Aorta (tissue), 5 donors: ENCODE results near the gene KCNH6. TPM values are rescaled to one million over a fixed set of nuclear protein-coding genes. Genes with fewer than 3 reads are reported as not detected.

Experiments used
- ATAC-seq: fragments of 200-7000 bp; cut with Tn5 transposase; one replicate; pipeline ENCODE4 v1.9.1; 2022; ENCODE audit warnings: moderate library complexity; ENCODE audit not compliant: low FRiP score
- DNase-seq, 2 donors: peaks; one replicate each; pipeline ENCODE4 v3.0.0-alpha.2; 2020
- H3K27ac ChIP-seq, 2 donors: one replicate each; pipeline ENCODE4 v1.5.1; 2013; ENCODE audit warnings: low read length in 2 of 2, mild to moderate bottlenecking in 2 of 2, moderate library complexity in 2 of 2, control low read depth in 1 of 2, inconsistent platforms in 1 of 2, low read depth in 1 of 2
- H3K27me3 ChIP-seq, 2 donors: one replicate each; pipeline ENCODE4 v1.6.1; 2013; ENCODE audit warnings: control low read depth in 1 of 2, low read length in 1 of 2, mild to moderate bottlenecking in 1 of 2, moderate library complexity in 1 of 2; ENCODE audit not compliant: insufficient read depth in 2 of 2, control insufficient read depth in 1 of 2
- H3K36me3 ChIP-seq, 2 donors: one replicate each; pipeline ENCODE4 v1.6.1; 2013; ENCODE audit warnings: control low read depth in 1 of 2, low read length in 1 of 2, mild to moderate bottlenecking in 1 of 2; ENCODE audit not compliant: insufficient read depth in 2 of 2, control insufficient read depth in 1 of 2
- H3K4me1 ChIP-seq, 2 donors: one replicate each; pipeline ENCODE4 v1.6.1; 2013; ENCODE audit warnings: low read length in 2 of 2, control low read depth in 1 of 2, mild to moderate bottlenecking in 1 of 2, moderate library complexity in 1 of 2; ENCODE audit not compliant: insufficient read depth in 2 of 2, control insufficient read depth in 1 of 2
- H3K4me3 ChIP-seq, 2 donors: one replicate each; pipeline ENCODE4 v1.5.1; 2013; ENCODE audit warnings: low read length in 2 of 2, control low read depth in 1 of 2, mild to moderate bottlenecking in 1 of 2
- H3K9me3 ChIP-seq: one replicate; pipeline ENCODE4 v1.6.1; 2013; ENCODE audit warnings: mild to moderate bottlenecking, low read length; ENCODE audit not compliant: control insufficient read depth
- WGBS, 2 donors: extraction: QIAGEN DNeasy Blood & Tissue Kit; methylation state at CpG; one replicate each; pipeline ENCODE4 v1.1.7; 2013; 5-methylcytosine and 5-hydroxymethylcytosine counted together
- intact Hi-C, 2 donors: fragments of 100-400 bp; cut with DNase I; formaldehyde crosslinking; loops; one replicate each; pipeline versions ENCODE4 v1.14.2 to v1.15.0; 2022
- polyA plus RNA-seq, 2 donors: library from polyadenylated mRNA; stranded (reverse); fragments of 200-250 nt; gene quantifications; one replicate each; pipeline ENCODE4 v1.2.3, GENCODE V29; 2013
- total RNA-seq, 2 donors: library from RNA; stranded (reverse); fragmentation: NEBNext Ultra II Directional; extraction: Animal tissue kit (Norgen Biotek cat#: 25700); gene quantifications; one replicate each; pipeline ENCODE4 v1.2.1, GENCODE V29; 2021
- donor health status: healthy with polysubstance abuse.
- donor health status: Bipolar disorder and iron deficiency.
- donor health status: DM: no; HTN: no; CAD: no.
- donor health status: DM: no; HTN: no; CAD: no.
- donor health status: DM: yes; HTN: yes; CAD: no.

Gene KCNH6
- total and polyA plus RNA-seq, 4 donors = not detected

DNA sequence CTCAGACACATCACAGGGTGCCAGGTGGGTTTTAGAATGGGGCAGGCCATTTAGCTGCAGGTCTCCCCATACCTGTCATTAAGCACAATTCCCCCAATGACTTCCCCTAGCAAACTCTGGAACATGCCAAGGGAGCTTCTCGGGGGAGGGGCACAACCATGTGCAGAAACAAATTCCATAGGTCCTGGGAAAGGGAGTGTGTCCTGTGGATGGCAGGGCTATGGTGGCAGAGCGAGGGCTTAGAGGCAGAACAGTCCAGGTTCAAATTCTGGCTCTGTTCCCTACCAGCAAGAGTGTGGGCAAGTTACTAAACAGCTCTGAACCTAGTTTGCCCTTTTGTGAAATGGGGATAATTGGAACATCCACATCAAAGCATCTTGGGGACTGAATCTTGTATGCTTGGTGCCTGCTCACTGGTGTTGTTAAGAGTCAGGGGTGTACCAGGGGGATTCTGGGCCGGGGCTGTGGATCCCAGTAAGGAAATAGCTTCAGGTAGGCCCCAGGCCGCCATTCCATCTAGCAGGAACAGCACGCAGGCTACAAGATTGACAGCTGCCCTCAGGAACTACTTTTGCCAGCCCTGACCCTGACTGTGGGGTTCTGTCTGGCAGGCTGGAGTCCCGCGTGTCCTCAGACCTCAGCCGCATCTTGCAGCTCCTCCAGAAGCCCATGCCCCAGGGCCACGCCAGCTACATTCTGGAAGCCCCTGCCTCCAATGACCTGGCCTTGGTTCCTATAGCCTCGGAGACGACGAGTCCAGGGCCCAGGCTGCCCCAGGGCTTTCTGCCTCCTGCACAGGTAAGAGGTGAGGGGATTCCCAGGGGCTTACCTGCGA, 21.5 kb downstream of the KCNH6 start:
- Histone ChIP-seq H3K36me3 (no peaks in the 10 kb centered on the region), H3K27me3 (no peaks in the 10 kb centered on the region), H3K4me1 (peaks cover 0 to 1% of the 10 kb centered on the region in 2 donors), H3K9me3 (no peaks in the 10 kb centered on the region), H3K4me3 (no peak overlapping the region), H3K27ac (no peak overlapping the region)
- peak in 1 of 2 donors; percentile 64 for DNase-seq
- no peak for ATAC-seq
- 91% methylated on average over 13 of the region's 13 CpGs for WGBS, 2 donors
- intact Hi-C loops = no loop called here

GRCh38 chr17:63546308-63547082, 23.3 kb downstream of the KCNH6 start:
- ATAC-seq (no peak), DNase-seq (peak in 1 of 2 donors; percentile 64)
- Histone ChIP-seq H3K9me3 (no peaks in the 10 kb centered on the region), H3K36me3 (no peaks in the 10 kb centered on the region), H3K4me3 (no peak overlapping the region), H3K27me3 (no peaks in the 10 kb centered on the region), H3K4me1 (peaks cover 0 to 2% of the 10 kb centered on the region in 2 donors), H3K27ac (no peak overlapping the region)
- intact Hi-C loops = no loop called here
- WGBS, 2 donors = 88 to 89% methylated on average over 9 of the region's 9 CpGs

DNA sequence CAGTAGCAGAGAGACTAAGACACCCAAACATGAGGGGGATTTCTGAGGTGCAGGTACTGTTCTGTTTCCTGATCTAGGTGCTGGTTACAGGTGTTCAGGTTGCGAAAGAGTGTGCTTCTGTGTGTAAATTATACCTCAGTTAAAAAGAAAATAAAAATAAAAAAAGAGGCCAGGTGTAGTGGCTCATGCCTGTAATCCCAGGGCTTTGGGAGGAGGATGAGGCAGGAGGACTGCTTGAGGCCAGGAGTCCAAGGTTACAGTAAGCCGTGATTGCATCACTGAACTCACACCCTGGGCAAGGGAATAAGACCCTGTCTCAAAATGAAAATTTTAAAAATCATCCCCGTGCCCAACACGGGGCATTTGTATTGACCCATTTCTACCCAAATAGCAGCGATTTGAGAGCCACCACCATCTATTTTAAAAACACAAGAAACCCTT, 23.9 kb downstream of the KCNH6 start:
- intact Hi-C loops = no loop called here
- Histone ChIP-seq H3K27ac (no peak overlapping the region), H3K4me1 (peaks cover 0 to 2% of the 10 kb centered on the region in 2 donors), H3K4me3 (no peak overlapping the region), H3K27me3 (no peaks in the 10 kb centered on the region), H3K36me3 (no peaks in the 10 kb centered on the region), H3K9me3 (no peaks in the 10 kb centered on the region)
- 72 to 75% methylated on average over 5 of the region's 5 CpGs for WGBS, 2 donors
- no peak for ATAC-seq
- DNase-seq = no peak

GRCh38 chr17:63549289-63549945, 26.3 kb downstream of the KCNH6 start:
- ATAC-seq (peak; percentile 34), DNase-seq (no peak)
- H3K4me1 ChIP-seq = peaks cover 3 to 6% of the 10 kb centered on the region in 2 donors
- no peaks in the 10 kb centered on the region for H3K9me3 ChIP-seq
- peak overlapping the region; percentile 21 to 27 for H3K4me3 ChIP-seq
- H3K27me3 ChIP-seq = no peaks in the 10 kb centered on the region
- intact Hi-C loops = no loop called here
- H3K36me3 ChIP-seq = no peaks in the 10 kb centered on the region
- H3K27ac ChIP-seq = peak overlapping the region in 1 of 2 donors; percentile 78
- WGBS, 2 donors = 17 to 18% methylated on average over 17 to 18 of the region's 18 CpGs

- H3K9me3 ChIP-seq = no peaks in the 10 kb centered on the region
- no peaks in the 10 kb centered on the region for H3K27me3 ChIP-seq
- intact Hi-C loops = loop anchor here in 1 of 2 donors (5.0 kb wide), 1 partner anchor 52 kb away; the partner anchor contains the start of gene TACO1
- H3K27ac ChIP-seq = peak within 1 kb of the TSS in 1 of 2 donors; percentile 78
- peak; percentile 99 for ATAC-seq
- H3K36me3 ChIP-seq = no peaks in the 10 kb centered on the region
- peaks cover 3 to 7% of the 10 kb centered on the region in 2 donors for H3K4me1 ChIP-seq
- WGBS, 2 donors = 0% methylated on average over 72 of the region's 72 CpGs
- H3K4me3 ChIP-seq = peak within 1 kb of the TSS; percentile 58 to 99
- peak; percentile 99 to 100 for DNase-seq
Measured at GRCh38 chr17:63549946-63550816, 27.0 kb downstream of the KCNH6 start, which contains the start of gene DCAF7. TSS of gene DCAF7 (plus strand) at chr17:63550477. CDS start at chr17:63550678, 201 bp downstream.

- Histone ChIP-seq H3K4me3 (peak overlapping the region; percentile 58 to 99), H3K9me3 (no peaks in the 10 kb centered on the region), H3K4me1 (peaks cover 3 to 9% of the 10 kb centered on the region in 2 donors), H3K27me3 (no peaks in the 10 kb centered on the region), H3K36me3 (no peaks in the 10 kb centered on the region), H3K27ac (peak overlapping the region in 1 of 2 donors; percentile 68)
- DNase-seq = no peak
- intact Hi-C loops = loop anchor here in 1 of 2 donors (5.0 kb wide), 1 partner anchor 51 kb away; the partner anchor contains the start of gene TACO1
- peak; percentile 44 for ATAC-seq
- 0% methylated on average over 32 of the region's 32 CpGs for WGBS, 2 donors
Measured at GRCh38 chr17:63550817-63551639, 27.9 kb downstream of the KCNH6 start.

DNA sequence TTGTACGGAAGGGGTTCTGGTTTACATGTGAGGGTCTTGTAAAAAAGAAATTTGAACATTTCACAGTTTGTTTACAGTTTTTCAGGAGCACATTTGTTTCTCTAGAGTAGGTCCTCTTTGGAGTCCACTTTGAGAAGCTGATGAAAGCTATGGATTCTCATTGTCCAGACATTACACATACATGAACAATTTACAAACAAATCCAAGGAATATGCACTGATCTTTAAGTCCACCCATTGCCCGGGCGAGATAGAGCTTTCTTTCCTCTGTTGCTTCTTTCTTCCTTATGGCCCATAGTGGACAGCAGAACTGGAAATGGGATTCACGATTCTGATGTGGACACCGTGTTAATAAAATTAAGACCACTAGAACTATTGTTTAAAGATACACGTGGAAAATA, 29.1 kb downstream of the KCNH6 start:
- Histone ChIP-seq H3K4me1 (peaks cover 3 to 9% of the 10 kb centered on the region in 2 donors), H3K27ac (no peak overlapping the region), H3K27me3 (no peaks in the 10 kb centered on the region), H3K36me3 (no peaks in the 10 kb centered on the region), H3K4me3 (peak overlapping the region in 1 of 2 donors; percentile 99), H3K9me3 (no peaks in the 10 kb centered on the region)
- DNase-seq (no peak), ATAC-seq (no peak)
- WGBS, 2 donors = 50 to 53% methylated on average over 6 of the region's 6 CpGs
- intact Hi-C loops = loop anchor here in 1 of 2 donors (5.0 kb wide), 1 partner anchor 50 kb away; the partner anchor contains the start of gene TACO1
